Endothelial cell of coronary artery (primary cell): ENCODE results near the gene CPNE8. TPM values are rescaled to one million over a fixed set of nuclear protein-coding genes. Genes with fewer than 3 reads are reported as not detected.

Experiments used
- total RNA-seq: library from RNA; depleted of rRNA; stranded (reverse); fragments of >200 nt; gene quantifications from 2 replicates; pipeline ENCODE4 v1.2.3, GENCODE V29; 2014

The CPNE8 gene
- total RNA-seq = 6.5 and 8.8 TPM in 2 replicates

GRCh38 chr12:38905480-38906351, at the start of gene CPNE8:
Gene CPNE8, minus strand, starts transcription at chr12:38905591. Its CDS starts 57 bp downstream, at chr12:38905534.

